SIG-M5 treated with dmso at 0.1 percent for 504 hours (cell line): Measurements from ENCODE around the gene NSG1.

Source experiments
- DNase-seq: peaks from one replicate; lab custom pipeline; 2025; ENCODE audit not compliant: unreplicated experiment; lab: John Stamatoyannopoulos, UW

NSG1 gene

GRCh38 chr4:4368809-4369580, 17.9 kb upstream of the NSG1 start:
- DNase-seq, result no peak

- DNase-seq, result no peak
Observed at GRCh38 chr4:4374388-4375098, 12.4 kb upstream of the NSG1 start.

- no peak for DNase-seq
Observed at GRCh38 chr4:4376074-4376473, 10.8 kb upstream of the NSG1 start.

GRCh38 chr4:4377191-4377590, 9.7 kb upstream of the NSG1 start:
- DNase-seq, result no peak

- no peak for DNase-seq
Observed at GRCh38 chr4:4377732-4378460, 9.0 kb upstream of the NSG1 start.

GRCh38 chr4:4379540-4380087, 7.3 kb upstream of the NSG1 start:
- no peak for DNase-seq

- DNase-seq, result no peak
Observed at GRCh38 chr4:4383085-4383484, 3.8 kb upstream of the NSG1 start.

GRCh38 chr4:4384837-4385236, 2.1 kb upstream of the NSG1 start:
- DNase-seq, result no peak

GRCh38 chr4:4385729-4386295, 1.1 kb upstream of the NSG1 start:
- no peak for DNase-seq

GRCh38 chr4:4386296-4386735, 586 bp upstream of the NSG1 start:
- DNase-seq, result no peak

GRCh38 chr4:4387531-4388310, 819 bp downstream of the NSG1 start:
- DNase-seq, result no peak

GRCh38 chr4:4388311-4388790, 1.4 kb downstream of the NSG1 start:
- no peak for DNase-seq

- no peak for DNase-seq
Observed at GRCh38 chr4:4388836-4389575, 2.1 kb downstream of the NSG1 start.

GRCh38 chr4:4390046-4390445, 3.1 kb downstream of the NSG1 start:
- no peak for DNase-seq

- no peak for DNase-seq
Observed at GRCh38 chr4:4390515-4391240, 3.8 kb downstream of the NSG1 start.

- DNase-seq, result no peak
Observed at GRCh38 chr4:4391866-4392265, 5.0 kb downstream of the NSG1 start.

GRCh38 chr4:4392501-4393183, 5.7 kb downstream of the NSG1 start:
- no peak for DNase-seq

- no peak for DNase-seq
Observed at GRCh38 chr4:4394644-4395043, 7.7 kb downstream of the NSG1 start.
